Activated naive CD4-positive, alpha-beta T cell treated with anti-CD3 and anti-CD28 coated beads, Interleukin-2, amount 50 U/mL, for 24 hours (primary cell): ENCODE measurements around the gene RIPPLY1.

Experiments
- H3K27ac Mint-ChIP-seq: one replicate; pipeline ENCODE4 v1.8.0; 2021; ENCODE audit warnings: mild to moderate bottlenecking, mixed read lengths
- H3K27me3 Mint-ChIP-seq: one replicate; pipeline ENCODE4 v1.8.0; 2021; ENCODE audit warnings: mixed read lengths
- H3K36me3 Mint-ChIP-seq: one replicate; pipeline ENCODE4 v1.8.0; 2021; ENCODE audit warnings: mixed read lengths
- H3K4me1 Mint-ChIP-seq: one replicate; pipeline ENCODE4 v1.8.0; 2021; ENCODE audit warnings: mixed read lengths
- H3K4me3 Mint-ChIP-seq: one replicate; pipeline ENCODE4 v1.8.0; 2021; ENCODE audit warnings: mild to moderate bottlenecking, mixed read lengths
- H3K9me3 Mint-ChIP-seq: one replicate; pipeline ENCODE4 v1.8.0; 2021; ENCODE audit warnings: mixed read lengths

The RIPPLY1 gene, protein sequence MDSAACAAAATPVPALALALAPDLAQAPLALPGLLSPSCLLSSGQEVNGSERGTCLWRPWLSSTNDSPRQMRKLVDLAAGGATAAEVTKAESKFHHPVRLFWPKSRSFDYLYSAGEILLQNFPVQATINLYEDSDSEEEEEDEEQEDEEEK

DNA sequence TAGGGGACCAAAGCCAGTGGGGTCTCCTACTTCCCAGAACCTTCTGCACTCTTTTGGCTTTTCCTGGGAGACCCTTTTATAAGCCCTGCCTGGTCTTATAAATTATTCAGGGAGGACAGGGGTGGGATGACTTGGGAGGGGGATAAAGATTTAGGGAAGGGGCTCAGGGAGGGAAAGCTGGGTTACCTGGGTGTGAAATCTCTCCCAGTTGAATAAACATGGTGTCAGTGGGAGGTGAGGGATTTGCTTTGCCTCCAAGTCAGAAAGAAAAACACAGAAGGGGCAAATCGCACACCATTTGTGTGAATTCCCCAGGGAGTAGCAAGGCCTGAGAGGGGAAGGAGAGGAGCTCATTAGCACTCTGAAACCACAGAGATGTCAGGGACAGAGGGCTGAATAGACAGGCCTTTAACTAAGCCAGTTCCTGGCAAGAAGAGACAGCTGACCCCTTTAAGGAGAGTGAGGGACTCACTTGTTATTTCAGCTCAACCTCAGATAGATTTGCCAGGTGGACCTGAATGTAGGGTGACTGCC is at the start of gene RIPPLY1:
RIPPLY1 (minus strand) TSS at position 51 of the 534 bp plus-strand sequence. CDS start 54 bp downstream, outside the sequence.
- Mint-ChIP-seq H3K36me3 (no peaks in the 10 kb centered on the region), H3K4me1 (no peaks in the 10 kb centered on the region), H3K27me3 (no peaks in the 10 kb centered on the region), H3K27ac (no peak within 1 kb of the TSS), H3K9me3 (no peaks in the 10 kb centered on the region), H3K4me3 (no peak within 1 kb of the TSS)

DNA sequence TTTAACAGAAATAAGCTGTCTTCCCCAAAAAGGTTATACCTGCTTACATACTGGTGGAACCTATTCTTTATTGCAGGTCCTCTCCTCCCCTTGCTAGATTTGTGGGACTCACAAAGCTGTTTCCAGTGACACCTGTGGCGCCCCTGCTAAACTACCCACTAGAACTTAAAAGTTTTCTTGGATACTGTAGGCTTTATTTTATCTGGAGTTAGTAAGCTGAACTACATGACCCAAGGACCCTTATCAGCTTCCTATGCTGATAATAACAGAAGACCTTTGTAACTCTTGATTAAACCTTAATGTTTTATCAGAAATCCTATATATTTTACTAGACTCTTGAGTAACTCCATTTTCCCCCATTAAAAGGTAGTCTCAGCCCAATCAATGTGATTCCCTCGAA is 49.4 kb upstream of the RIPPLY1 start:
- Mint-ChIP-seq H3K27ac (no peak overlapping the region), H3K27me3 (no peaks in the 10 kb centered on the region), H3K9me3 (no peaks in the 10 kb centered on the region), H3K4me3 (no peak overlapping the region), H3K4me1 (no peaks in the 10 kb centered on the region), H3K36me3 (peaks cover 3% of the 10 kb centered on the region)

DNA sequence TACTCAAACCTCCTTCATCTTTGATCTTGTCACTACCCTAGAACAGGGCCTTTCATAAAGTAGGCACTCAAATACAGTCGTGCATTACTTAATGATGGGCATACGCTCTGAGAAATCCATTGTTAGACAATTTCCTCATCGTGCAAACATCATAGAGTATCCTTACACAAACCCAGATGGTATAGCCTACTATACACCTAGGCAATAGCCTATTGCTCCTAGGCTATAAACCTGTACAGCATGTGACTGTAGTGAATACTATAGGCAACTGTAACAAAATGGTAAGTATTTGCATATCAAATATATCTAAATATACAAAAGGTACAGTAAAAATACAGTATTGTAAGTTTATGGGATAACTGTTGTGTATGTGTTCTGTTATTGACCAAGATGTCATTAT is 48.9 kb upstream of the RIPPLY1 start:
- no peak overlapping the region for H3K4me3 Mint-ChIP-seq
- H3K9me3 Mint-ChIP-seq: no peaks in the 10 kb centered on the region
- no peaks in the 10 kb centered on the region for H3K4me1 Mint-ChIP-seq
- H3K36me3 Mint-ChIP-seq: peaks cover 3% of the 10 kb centered on the region
- H3K27ac Mint-ChIP-seq: no peak overlapping the region
- no peaks in the 10 kb centered on the region for H3K27me3 Mint-ChIP-seq

DNA sequence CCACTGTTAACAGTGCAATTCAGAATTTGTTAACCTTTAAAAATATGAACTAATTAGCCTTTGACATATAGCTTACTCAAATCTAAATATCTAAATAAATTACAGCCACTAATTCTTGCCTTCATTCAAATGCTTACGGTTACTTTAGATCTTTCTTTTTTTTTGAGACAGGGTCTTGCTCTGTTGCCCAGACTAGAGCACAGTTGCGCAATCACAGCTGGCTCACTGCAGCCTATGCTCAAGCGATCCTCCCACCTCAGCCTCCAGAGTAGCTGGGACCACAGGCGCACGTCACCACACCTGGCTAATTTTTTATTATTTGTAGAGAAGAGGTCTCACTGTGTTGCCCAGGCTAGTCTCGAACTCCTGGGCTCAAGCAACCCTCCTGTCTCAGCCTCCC is 48.1 kb upstream of the RIPPLY1 start:
- H3K4me3 Mint-ChIP-seq: no peak overlapping the region
- peaks cover 1% of the 10 kb centered on the region for H3K36me3 Mint-ChIP-seq
- H3K27me3 Mint-ChIP-seq: no peaks in the 10 kb centered on the region

DNA sequence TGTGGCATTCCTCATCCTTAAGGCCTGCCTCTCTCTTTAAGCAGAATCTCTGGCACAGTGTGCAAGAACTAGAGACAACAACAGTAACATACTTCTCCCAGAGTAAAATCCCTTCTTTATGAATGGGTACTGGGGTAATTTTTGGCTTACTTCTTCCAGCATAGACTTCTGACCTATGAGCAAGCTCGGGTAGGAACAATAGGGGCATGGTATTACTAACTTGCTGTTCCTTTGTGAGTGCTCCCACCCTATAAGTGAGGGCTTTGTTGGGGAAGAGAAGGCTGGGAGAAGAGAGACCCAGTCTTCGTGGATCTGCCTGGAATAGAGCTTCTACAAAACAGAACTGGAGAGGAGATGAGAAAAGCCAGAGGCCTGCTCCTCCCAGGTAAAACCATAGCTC is 47.2 kb upstream of the RIPPLY1 start:
- H3K4me3 Mint-ChIP-seq: no peak overlapping the region
- H3K4me1 Mint-ChIP-seq: no peaks in the 10 kb centered on the region
- no peak overlapping the region for H3K27ac Mint-ChIP-seq
- H3K9me3 Mint-ChIP-seq: no peaks in the 10 kb centered on the region
- no peaks in the 10 kb centered on the region for H3K27me3 Mint-ChIP-seq
- peaks cover 1% of the 10 kb centered on the region for H3K36me3 Mint-ChIP-seq

More for the DNA sequence above, 48.1 kb upstream of the RIPPLY1 start:
- Mint-ChIP-seq H3K27ac (no peak overlapping the region), H3K4me1 (no peaks in the 10 kb centered on the region), H3K9me3 (no peaks in the 10 kb centered on the region)

DNA sequence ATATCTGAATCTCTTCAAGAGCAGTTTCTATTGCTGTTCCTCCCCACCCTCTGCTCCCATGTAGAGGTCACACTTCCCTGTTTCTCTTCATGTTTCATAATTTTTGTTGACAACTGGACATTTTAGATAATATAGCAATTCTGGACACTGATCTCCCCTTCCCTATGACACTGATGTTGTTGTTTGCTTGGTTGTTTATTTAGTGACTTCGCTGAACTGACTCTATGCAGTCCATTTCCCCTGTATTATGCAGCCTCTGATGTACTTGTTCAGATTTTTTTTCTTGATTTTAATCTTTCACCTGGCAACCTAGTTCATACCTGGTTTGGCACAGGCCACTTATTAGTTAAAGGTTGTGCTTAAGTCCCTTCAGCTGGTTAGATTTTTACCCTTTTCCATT is 46.2 kb upstream of the RIPPLY1 start:
- peaks cover 3% of the 10 kb centered on the region for H3K36me3 Mint-ChIP-seq
- no peaks in the 10 kb centered on the region for H3K27me3 Mint-ChIP-seq
- H3K9me3 Mint-ChIP-seq: no peaks in the 10 kb centered on the region
- H3K27ac Mint-ChIP-seq: no peak overlapping the region
- H3K4me1 Mint-ChIP-seq: no peaks in the 10 kb centered on the region
- no peak overlapping the region for H3K4me3 Mint-ChIP-seq

DNA sequence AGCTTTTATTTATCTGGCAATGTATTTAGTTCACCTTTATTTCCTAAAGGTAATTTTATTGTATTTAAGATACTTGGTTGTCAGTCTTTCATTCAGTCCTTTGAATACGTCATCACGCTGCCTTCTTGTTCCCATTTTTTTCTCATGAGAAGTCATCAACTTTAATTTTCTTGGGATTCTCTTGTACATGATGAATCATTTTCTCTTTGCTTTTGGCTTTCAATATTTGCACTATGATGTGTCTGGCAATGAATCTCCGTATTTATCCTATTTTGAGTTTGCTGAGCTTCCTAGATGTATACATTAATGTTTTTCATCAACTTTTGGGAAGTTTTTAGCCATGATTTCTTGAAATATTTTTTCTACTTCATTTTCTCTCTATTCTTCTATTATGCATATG is 45.5 kb upstream of the RIPPLY1 start:
- Mint-ChIP-seq H3K27ac (no peak overlapping the region), H3K4me1 (no peaks in the 10 kb centered on the region), H3K27me3 (no peaks in the 10 kb centered on the region), H3K4me3 (no peak overlapping the region), H3K36me3 (peaks cover 3% of the 10 kb centered on the region), H3K9me3 (no peaks in the 10 kb centered on the region)

DNA sequence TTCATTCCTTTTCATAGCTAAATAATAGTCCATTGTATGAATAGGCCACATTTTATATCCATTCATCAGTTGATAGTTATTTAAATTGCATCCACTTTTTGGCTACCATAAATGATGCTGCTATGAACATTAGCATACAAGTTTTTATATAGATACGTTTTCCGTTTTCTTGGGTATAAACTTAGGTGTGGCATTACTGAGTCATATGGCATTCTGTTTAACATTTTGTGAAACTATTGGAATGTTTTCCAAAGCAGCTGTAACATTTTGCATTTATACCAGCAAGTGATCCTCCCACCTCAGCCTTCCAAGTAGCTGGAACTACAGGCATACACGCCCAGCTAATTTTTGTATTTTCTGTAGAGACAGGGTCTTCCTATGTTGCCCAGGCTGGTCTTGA is 43.3 kb upstream of the RIPPLY1 start:
- Mint-ChIP-seq H3K9me3 (no peaks in the 10 kb centered on the region), H3K4me1 (no peaks in the 10 kb centered on the region), H3K4me3 (no peak overlapping the region), H3K36me3 (peaks cover 9% of the 10 kb centered on the region), H3K27me3 (no peaks in the 10 kb centered on the region), H3K27ac (no peak overlapping the region)

DNA sequence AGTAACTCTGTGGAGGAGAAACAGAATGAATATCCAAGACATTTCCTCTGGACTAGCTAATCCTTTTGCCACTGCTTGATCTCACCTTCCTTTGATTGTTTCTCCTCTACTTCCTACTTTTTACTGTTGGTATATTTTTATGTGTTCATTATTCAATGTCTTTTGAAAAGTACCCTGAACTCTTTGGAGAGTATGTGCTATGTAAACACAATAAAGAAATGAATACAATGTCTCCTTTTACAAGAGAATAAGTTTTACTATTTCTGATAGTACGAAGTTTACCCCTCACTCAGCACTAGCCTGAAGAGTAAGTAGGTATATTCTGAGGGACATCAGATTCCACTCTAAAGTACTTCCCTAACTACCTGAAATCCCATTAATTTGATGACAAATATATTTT is 36.9 kb upstream of the RIPPLY1 start:
- Mint-ChIP-seq H3K27ac (no peak overlapping the region), H3K27me3 (no peaks in the 10 kb centered on the region), H3K4me1 (no peaks in the 10 kb centered on the region), H3K36me3 (peaks cover 8% of the 10 kb centered on the region), H3K9me3 (no peaks in the 10 kb centered on the region), H3K4me3 (no peak overlapping the region)

DNA sequence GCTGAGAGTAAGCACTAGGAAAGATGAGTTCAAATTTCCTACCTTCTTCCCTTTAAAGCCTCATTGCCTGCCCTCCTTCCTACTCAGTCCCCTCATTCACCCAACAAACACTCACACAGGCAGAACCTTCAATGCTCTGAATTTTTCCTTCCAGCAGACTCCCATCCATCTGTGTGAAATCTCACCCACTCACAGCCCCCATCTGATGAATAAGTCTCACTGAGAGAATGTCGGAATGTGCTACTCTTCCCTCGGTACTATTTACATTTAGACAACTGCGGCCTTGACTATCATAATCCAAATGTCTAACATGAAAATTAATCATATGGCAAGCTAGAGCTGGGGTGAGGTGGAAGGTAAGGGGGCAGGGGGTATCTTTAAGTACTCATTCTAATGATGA is 36.4 kb upstream of the RIPPLY1 start:
- no peak overlapping the region for H3K27ac Mint-ChIP-seq
- no peaks in the 10 kb centered on the region for H3K9me3 Mint-ChIP-seq
- no peaks in the 10 kb centered on the region for H3K4me1 Mint-ChIP-seq
- peaks cover 6% of the 10 kb centered on the region for H3K36me3 Mint-ChIP-seq
- no peaks in the 10 kb centered on the region for H3K27me3 Mint-ChIP-seq
- H3K4me3 Mint-ChIP-seq: no peak overlapping the region

DNA sequence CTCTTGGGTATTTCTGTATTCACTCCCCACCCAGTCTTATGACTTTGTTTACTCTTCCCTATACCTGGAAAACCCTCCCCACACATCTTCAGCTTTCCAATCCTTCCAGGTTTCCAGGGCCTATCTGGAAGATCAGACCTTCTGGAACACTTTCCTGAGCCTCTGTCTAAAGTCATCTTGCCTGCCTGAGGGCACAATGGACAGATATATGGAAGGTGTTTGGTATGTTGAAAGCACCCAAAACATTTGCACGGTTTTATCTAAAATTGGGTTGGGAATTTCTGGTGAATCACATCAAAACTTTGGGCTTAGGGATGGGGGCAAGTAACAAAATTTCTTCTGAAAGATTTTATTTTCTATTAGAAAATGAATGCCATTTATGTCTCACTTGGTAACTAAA is 33.1 kb upstream of the RIPPLY1 start:
- H3K4me3 Mint-ChIP-seq: no peak overlapping the region
- H3K27me3 Mint-ChIP-seq: no peaks in the 10 kb centered on the region
- H3K36me3 Mint-ChIP-seq: no peaks in the 10 kb centered on the region
- H3K9me3 Mint-ChIP-seq: no peaks in the 10 kb centered on the region
- no peak overlapping the region for H3K27ac Mint-ChIP-seq
- peaks cover 14% of the 10 kb centered on the region for H3K4me1 Mint-ChIP-seq

DNA sequence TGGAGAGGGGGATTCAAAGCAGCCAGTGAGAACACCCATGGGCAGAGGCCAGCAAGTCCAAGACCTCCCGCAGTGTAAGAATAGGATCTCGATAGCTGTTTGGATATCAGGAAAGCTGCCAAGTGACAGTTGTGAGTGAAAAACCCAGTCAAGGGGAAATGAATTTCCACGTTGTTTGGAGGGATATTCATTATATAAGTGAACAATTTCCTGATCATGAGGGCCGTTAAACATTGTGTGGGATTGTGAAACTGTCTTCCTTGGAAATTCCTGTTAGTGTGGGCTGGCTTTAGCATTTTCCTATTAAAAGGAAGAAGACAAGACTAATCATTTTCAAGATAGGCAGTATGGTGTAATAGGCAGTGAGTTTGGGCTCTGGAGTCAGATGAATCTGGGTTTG is 32.0 kb upstream of the RIPPLY1 start:
- H3K4me1 Mint-ChIP-seq: peaks cover 14% of the 10 kb centered on the region
- no peak overlapping the region for H3K4me3 Mint-ChIP-seq
- H3K27ac Mint-ChIP-seq: no peak overlapping the region
- no peaks in the 10 kb centered on the region for H3K9me3 Mint-ChIP-seq
- no peaks in the 10 kb centered on the region for H3K27me3 Mint-ChIP-seq
- H3K36me3 Mint-ChIP-seq: no peaks in the 10 kb centered on the region

DNA sequence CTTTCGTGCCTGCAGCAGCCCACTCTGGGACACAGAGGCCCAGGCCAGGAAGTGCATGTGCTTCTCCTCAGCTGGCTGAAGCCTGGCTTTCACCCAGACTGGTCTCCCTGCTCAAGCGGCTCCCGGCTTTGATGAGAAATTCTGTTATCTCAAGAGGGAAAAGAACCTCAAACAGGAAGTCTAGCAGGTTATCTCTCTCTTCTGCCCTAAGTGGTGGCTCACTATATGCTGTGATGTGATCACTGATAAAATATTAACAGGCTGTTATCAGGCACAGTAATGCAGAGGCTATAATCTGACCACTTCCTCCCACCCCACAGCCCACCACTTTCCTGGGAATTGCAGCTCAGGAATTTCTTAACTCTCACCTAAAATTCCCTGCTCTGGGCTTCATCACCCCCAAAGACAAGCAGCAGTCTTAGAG is 30.4 kb upstream of the RIPPLY1 start:
- no peak overlapping the region for H3K27ac Mint-ChIP-seq
- no peaks in the 10 kb centered on the region for H3K27me3 Mint-ChIP-seq
- no peaks in the 10 kb centered on the region for H3K36me3 Mint-ChIP-seq
- peaks cover 14% of the 10 kb centered on the region for H3K4me1 Mint-ChIP-seq
- no peak overlapping the region for H3K4me3 Mint-ChIP-seq
- H3K9me3 Mint-ChIP-seq: no peaks in the 10 kb centered on the region

DNA sequence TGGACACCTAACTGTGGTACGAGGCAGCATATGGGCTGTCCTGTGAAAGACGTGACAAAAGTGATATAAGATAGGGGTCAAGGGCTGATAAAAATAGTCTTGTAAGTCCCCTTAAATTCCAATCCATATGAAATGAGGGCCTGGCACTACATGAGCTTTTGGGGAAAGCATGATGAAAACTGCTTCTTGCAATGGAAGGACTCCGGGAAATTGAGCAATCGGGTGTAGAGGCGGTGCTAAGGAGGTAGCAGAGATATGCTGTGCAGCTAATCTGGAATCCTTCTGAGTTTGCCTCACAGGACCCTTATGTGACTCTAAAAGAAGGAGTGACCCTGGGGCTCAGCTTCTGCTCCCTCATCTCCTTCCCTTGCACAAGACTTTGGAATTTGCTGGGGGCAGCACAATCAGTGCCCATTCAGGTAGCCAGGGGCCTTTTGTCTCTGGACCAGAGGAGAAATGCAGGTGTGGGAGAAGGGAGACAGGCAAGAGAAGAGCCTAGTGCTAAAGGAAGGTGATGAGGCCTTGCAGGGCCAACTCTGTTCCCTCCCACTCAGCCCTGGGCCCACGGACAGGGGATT is 29.9 kb upstream of the RIPPLY1 start:
- H3K4me1 Mint-ChIP-seq: peaks cover 14% of the 10 kb centered on the region
- H3K27me3 Mint-ChIP-seq: no peaks in the 10 kb centered on the region
- no peak overlapping the region for H3K27ac Mint-ChIP-seq

DNA sequence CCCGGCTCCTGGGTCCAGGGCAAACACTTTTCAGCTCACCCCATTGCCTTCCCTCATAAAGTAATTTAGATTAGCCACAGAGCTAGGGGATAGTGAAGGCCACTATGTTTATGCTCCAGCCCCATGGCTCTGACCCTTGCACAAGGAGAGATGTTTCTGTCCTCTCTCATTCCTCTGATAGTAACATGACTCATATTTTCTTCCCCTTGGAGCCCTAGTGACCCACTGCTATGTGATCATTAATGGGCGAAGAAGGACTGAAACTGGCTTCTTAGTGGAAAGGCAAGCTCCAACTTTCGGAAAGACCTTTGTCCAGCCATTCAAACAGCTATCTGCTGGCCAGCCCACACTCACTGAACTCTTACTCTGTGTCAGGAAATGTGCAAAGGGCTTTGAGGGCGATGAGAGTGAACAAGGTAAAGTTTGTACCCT is 29.4 kb upstream of the RIPPLY1 start:
- H3K4me3 Mint-ChIP-seq: no peak overlapping the region
- H3K4me1 Mint-ChIP-seq: peaks cover 14% of the 10 kb centered on the region
- H3K9me3 Mint-ChIP-seq: no peaks in the 10 kb centered on the region
- H3K27ac Mint-ChIP-seq: peak overlapping the region; percentile 17
- no peaks in the 10 kb centered on the region for H3K36me3 Mint-ChIP-seq
- H3K27me3 Mint-ChIP-seq: no peaks in the 10 kb centered on the region

More for the DNA sequence above, 29.9 kb upstream of the RIPPLY1 start:
- Mint-ChIP-seq H3K36me3 (no peaks in the 10 kb centered on the region), H3K4me3 (no peak overlapping the region), H3K9me3 (no peaks in the 10 kb centered on the region)

DNA sequence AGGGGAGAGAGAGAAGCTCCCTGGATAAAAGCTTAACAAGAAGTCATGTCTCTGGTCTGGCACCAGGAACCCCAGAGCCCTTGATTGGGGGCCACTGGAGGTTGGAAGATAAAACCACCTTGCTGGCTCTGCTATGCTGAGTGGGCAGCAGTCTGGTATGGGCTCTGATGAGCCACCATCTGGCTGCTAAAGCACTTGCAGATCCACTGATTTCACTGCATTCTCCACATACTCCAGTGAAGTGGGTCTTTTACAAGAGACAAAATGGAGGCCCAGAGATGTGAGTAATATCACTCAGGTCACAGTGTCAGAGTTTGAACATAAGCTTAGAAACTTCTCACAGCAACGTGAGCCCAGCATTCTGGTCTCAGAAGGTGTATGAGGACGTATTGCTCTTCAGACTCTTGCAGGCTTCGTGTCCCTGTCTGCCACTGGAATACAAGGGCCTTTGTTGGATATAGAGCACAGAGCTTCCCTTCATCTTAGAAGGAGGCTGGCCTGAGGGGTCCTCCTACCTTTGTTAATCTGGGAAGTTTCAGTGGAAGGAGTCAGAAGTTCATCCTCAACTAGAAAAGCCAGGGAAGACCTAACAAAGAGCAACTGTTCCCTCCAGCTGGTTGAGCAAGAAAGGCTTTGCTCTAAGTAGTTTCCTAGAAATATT is 28.8 kb upstream of the RIPPLY1 start:
- Mint-ChIP-seq H3K27ac (no peak overlapping the region), H3K4me3 (no peak overlapping the region), H3K36me3 (no peaks in the 10 kb centered on the region), H3K27me3 (no peaks in the 10 kb centered on the region), H3K4me1 (peaks cover 14% of the 10 kb centered on the region), H3K9me3 (no peaks in the 10 kb centered on the region)
